ENCODE measurements around the gene PTPN9. TPM values are rescaled to one million over a fixed set of nuclear protein-coding genes. Genes with fewer than 3 reads are reported as not detected.
"Not testable (repeated sequence)": the region's sequence is repeated elsewhere in the genome, so short reads cannot be mapped to it uniquely, and the experiment has no call there.

PTPN9 gene
- total and polyA plus RNA-seq, 10 of the 15 experiments (the other 5 are each of a cell fraction or from before 2014, with no cell fraction given) = 7.8 to 29.1 (median 18.5) TPM

DNA sequence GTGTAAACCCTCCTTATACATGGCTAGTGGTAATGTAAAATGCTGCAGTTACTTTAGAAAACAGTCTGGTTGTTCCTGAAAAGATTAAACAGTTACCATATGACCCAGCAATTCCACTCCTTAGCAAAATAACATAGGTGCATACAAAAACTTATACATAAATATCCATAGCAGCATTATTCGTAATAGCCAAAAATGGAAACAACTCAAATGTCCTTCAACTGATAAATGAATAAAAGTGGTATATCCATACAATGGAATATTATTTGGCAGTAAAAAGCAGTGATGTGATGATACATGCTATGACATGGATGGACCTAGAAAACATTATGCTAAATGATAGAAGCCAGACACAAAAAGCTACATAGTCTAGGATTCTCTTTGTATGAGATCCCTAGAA is 96.0 kb downstream of the PTPN9 start:
- 97% methylated on average over 1 of the region's 1 CpG for WGBS (ENCODE audit: insufficient coverage, insufficient replicate concordance, low lambda C conversion rate, missing lambda C conversion rate)

DNA sequence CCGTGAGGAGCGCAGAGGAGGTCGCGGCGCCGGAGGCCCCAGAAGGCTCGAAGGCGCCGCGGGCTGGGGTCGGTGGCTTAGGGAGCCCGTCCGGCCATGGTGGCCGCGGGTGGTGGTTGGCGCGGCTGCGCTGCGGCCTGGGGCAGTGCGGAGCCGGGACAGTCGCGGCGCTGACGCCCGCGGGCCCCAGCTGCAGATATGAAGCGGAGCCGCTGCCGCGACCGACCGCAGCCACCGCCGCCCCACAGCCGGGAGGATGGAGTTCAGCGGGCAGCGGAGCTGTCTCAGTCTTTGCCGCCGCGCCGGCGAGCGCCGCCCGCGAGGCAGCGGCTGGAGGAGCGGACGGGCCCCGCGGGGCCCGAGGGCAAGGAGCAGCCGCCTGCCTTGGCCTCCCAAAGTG is 98.7 kb downstream of the PTPN9 start:
- H3K79me2 ChIP-seq (ENCODE audit: control insufficient read depth, insufficient read depth, low read length); POLR2A ChIA-PET; H3K27me3 ChIP-seq (replicated peaks in 1 of 2; ENCODE audit: control insufficient read depth in 2 of 2, insufficient read depth in 2 of 2, low read length in 1 of 2); H3K27ac ChIP-seq (ENCODE audit: control insufficient read depth, insufficient read depth); SMC1A ChIA-PET (ENCODE audit: uncharacterized antibody, unreplicated experiment); H3K4me3 ChIP-seq; H3K36me3 ChIP-seq (ENCODE audit: control insufficient read depth in 2 of 2, insufficient read depth in 2 of 2, low read length in 1 of 2); DNase-seq (ENCODE audit: low read depth, low spot score); H3K4me1 ChIP-seq (ENCODE audit: control insufficient read depth, insufficient read depth, low read length); RAD21 ChIA-PET (ENCODE audit: unreplicated experiment); CTCF ChIA-PET; in situ Hi-C loops (cut with MboI); H3K9me3 ChIP-seq (replicated peaks; ENCODE audit: control insufficient read depth, insufficient read depth, low read length); H2AFZ ChIP-seq (ENCODE audit: control insufficient read depth, low read depth, low read length); H4K20me1 ChIP-seq (ENCODE audit: control insufficient read depth, insufficient read depth); ATAC-seq; FAIRE-seq; BruUV-seq (replicated peaks); intact Hi-C loops (cut with micrococcal nuclease; ENCODE audit: unreplicated experiment); H3K4me2 ChIP-seq (ENCODE audit: control insufficient read depth, insufficient read depth); H3K9ac ChIP-seq (ENCODE audit: control insufficient read depth, insufficient read depth, low read length): not testable (repeated sequence)
- 99% methylated on average over 29 of the region's 54 CpGs for WGBS (ENCODE audit: insufficient coverage, insufficient replicate concordance, low lambda C conversion rate, missing lambda C conversion rate)

More for the DNA sequence above, 96.0 kb downstream of the PTPN9 start:
- H3K4me2 ChIP-seq (ENCODE audit: control insufficient read depth, insufficient read depth) = no peak overlapping the region
- ChIA-PET SMC1A (ENCODE audit: uncharacterized antibody, unreplicated experiment) (no interaction called here), RAD21 (ENCODE audit: unreplicated experiment) (no interaction called here), POLR2A (no interaction called here), CTCF (no interaction called here)
- FAIRE-seq = no peak
- H3K36me3 ChIP-seq (ENCODE audit: control insufficient read depth in 2 of 2, insufficient read depth in 2 of 2, low read length in 1 of 2) = peaks cover 2 to 12% of the 10 kb centered on the region in 2 experiments
- no peak overlapping the region for H2AFZ ChIP-seq (ENCODE audit: control insufficient read depth, low read depth, low read length)
- TF ChIP-seq IKZF2 (IDR thresholded peaks at IDR 0.05) (no peak), ZNF622 (IDR thresholded peaks at IDR 0.05) (no peak), HDAC6 (IDR thresholded peaks at IDR 0.05; ENCODE audit: unreplicated experiment) (no peak), EGR1 (IDR thresholded peaks at IDR 0.05; ENCODE audit: borderline replicate concordance in 1 of 2, low read depth in 2 of 2, low read length in 2 of 2) (no peak), CHD4 (IDR thresholded peaks at IDR 0.05) (no peak), ZBTB4 (CRISPR knock-in tag; IDR thresholded peaks at IDR 0.05) (no peak)
- TF ChIP-seq, protein P1, sequence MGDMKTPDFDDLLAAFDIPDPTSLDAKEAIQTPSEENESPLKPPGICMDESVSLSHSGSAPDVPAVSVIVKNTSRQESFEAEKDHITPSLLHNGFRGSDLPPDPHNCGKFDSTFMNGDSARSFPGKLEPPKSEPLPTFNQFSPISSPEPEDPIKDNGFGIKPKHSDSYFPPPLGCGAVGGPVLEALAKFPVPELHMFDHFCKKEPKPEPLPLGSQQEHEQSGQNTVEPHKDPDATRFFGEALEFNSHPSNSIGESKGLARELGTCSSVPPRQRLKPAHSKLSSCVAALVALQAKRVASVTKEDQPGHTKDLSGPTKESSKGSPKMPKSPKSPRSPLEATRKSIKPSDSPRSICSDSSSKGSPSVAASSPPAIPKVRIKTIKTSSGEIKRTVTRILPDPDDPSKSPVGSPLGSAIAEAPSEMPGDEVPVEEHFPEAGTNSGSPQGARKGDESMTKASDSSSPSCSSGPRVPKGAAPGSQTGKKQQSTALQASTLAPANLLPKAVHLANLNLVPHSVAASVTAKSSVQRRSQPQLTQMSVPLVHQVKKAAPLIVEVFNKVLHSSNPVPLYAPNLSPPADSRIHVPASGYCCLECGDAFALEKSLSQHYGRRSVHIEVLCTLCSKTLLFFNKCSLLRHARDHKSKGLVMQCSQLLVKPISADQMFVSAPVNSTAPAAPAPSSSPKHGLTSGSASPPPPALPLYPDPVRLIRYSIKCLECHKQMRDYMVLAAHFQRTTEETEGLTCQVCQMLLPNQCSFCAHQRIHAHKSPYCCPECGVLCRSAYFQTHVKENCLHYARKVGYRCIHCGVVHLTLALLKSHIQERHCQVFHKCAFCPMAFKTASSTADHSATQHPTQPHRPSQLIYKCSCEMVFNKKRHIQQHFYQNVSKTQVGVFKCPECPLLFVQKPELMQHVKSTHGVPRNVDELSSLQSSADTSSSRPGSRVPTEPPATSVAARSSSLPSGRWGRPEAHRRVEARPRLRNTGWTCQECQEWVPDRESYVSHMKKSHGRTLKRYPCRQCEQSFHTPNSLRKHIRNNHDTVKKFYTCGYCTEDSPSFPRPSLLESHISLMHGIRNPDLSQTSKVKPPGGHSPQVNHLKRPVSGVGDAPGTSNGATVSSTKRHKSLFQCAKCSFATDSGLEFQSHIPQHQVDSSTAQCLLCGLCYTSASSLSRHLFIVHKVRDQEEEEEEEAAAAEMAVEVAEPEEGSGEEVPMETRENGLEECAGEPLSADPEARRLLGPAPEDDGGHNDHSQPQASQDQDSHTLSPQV (IDR thresholded peaks at IDR 0.05) = no peak
- H3K79me2 ChIP-seq (ENCODE audit: control insufficient read depth, insufficient read depth, low read length) = no peaks in the 10 kb centered on the region
- H3K27me3 ChIP-seq (replicated peaks in 1 of 2; ENCODE audit: control insufficient read depth in 2 of 2, insufficient read depth in 2 of 2, low read length in 1 of 2) = no peaks in the 10 kb centered on the region
- in situ Hi-C loops (cut with MboI) = no loop called here
- intact Hi-C loops (cut with micrococcal nuclease; ENCODE audit: unreplicated experiment) = no loop called here
- no peaks in the 10 kb centered on the region for H3K4me1 ChIP-seq (ENCODE audit: control insufficient read depth, insufficient read depth, low read length)
- ATAC-seq = no peak
- H3K27ac ChIP-seq (ENCODE audit: control insufficient read depth, insufficient read depth) = no peak overlapping the region
- no peak for DNase-seq (ENCODE audit: low read depth, low spot score)
- H3K9me3 ChIP-seq (replicated peaks; ENCODE audit: control insufficient read depth, insufficient read depth, low read length) = no peaks in the 10 kb centered on the region
- H3K9ac ChIP-seq (ENCODE audit: control insufficient read depth, insufficient read depth, low read length) = no peak overlapping the region
- no TSS peak for BruUV-seq (replicated peaks)
- no peak overlapping the region for H3K4me3 ChIP-seq
- no peaks in the 10 kb centered on the region for H4K20me1 ChIP-seq (ENCODE audit: control insufficient read depth, insufficient read depth)
